ENCODE results near the gene HCFC1R1.

HCFC1R1 gene

DNA sequence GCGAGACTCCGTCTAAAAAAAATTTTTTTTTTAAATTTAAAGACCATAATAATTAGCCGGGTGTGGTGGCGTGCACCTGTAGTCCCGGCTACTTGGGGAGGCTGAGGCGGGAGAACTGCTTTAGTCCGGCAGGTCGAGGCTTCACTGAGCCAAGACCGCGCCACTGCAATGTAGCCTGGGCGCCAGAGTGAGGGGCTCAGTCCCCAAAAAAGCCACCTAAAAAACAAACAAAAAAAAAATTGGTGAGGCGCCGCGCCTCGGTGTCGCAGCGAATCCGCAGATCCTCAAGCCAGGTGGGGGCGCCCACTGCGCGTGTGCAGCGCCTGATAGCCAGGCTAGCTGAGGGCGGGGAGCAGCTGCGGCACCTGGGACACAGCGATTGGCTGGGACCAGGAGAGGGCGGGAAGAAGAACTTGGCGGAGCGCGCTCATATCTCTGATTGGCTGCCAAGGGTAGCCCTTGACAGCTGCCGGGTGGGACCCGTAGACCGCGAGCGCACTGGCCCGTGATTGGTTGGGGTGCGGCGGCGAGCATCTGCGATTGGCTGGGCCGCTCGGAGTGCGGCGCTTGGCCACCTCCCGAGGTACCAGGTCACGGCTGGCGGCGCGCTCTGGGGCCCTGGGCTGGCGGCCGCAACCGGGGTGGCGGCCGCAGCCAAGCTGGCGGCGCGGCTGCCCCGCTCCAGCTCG is 20.0 kb downstream of the HCFC1R1 start:
- Mint-ChIP-seq H3K4me3 (peak overlapping the region; percentile 77 to 78), H3K27me3 (peaks cover 16 to 40% of the 10 kb centered on the region in 2 donors), H3K27ac (peak overlapping the region in 1 of 2 donors; percentile 46), H3K4me1 (ENCODE audit: low read depth in 2 of 2) (peaks cover 14 to 26% of the 10 kb centered on the region in 2 donors), H3K36me3 (ENCODE audit: insufficient read depth) (peaks cover 11% of the 10 kb centered on the region), H3K9me3 (no peaks in the 10 kb centered on the region)
- DNase-seq (peak; percentile 91 to 92 (median 91)), ATAC-seq (replicated peaks) (peak; percentile 97)

DNA sequence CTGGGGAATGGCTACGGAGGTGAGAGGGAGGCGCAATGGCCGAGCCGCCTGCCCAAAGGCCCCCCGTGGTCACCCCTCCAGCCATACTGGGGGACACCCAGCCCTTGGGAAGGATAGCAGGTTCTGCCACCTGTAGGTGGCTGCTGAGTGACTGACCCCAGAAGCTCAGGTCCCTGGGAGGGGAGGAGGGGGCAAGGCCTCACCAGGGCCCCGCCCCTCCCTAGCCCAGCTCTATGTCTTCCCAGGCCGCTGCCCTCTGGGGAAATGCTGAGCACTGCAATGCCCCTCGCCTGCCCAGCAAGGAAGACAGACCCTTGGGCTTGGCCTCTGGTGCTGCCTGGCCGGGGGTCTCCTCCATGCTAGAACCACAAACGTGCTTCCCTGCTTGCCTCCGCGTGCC is 22.4 kb downstream of the HCFC1R1 start:
- no peaks in the 10 kb centered on the region for H3K9me3 Mint-ChIP-seq
- peaks cover 16 to 30% of the 10 kb centered on the region in 2 donors for H3K27me3 Mint-ChIP-seq
- ATAC-seq (replicated peaks) (no peak), DNase-seq (no peak)
- H3K4me1 Mint-ChIP-seq (ENCODE audit: low read depth in 2 of 2): peaks cover 0 to 7% of the 10 kb centered on the region in 2 donors
- H3K4me3 Mint-ChIP-seq: no peak overlapping the region
- H3K36me3 Mint-ChIP-seq (ENCODE audit: insufficient read depth): peaks cover 11% of the 10 kb centered on the region
- H3K27ac Mint-ChIP-seq: no peak overlapping the region

DNA sequence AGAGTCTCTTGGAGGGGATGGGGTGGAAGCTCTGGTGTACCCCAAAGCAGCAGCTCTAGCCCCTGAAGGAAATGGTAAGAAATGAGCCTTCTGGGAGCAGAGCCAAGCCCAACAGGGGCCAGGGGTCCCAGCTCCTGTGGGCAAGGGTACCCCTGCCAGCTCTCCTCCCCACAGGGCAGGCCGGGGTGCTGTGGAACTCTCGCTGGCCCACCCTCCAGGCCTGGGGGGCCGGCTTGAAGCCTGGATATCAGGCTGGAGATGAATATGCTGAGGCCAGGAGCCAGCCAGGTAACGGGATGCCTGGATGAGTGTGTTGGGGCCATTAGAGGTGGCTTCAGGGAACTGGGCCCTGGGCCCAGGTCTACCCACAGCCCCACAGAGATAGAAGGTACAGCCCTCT is 23.2 kb downstream of the HCFC1R1 start:
- H3K4me3 Mint-ChIP-seq: no peak overlapping the region
- H3K4me1 Mint-ChIP-seq (ENCODE audit: low read depth in 2 of 2): peaks cover 0 to 7% of the 10 kb centered on the region in 2 donors
- no peaks in the 10 kb centered on the region for H3K9me3 Mint-ChIP-seq
- no peak overlapping the region for H3K27ac Mint-ChIP-seq
- H3K36me3 Mint-ChIP-seq (ENCODE audit: insufficient read depth): peaks cover 11% of the 10 kb centered on the region
- ATAC-seq (replicated peaks): no peak
- no peak for DNase-seq
- peaks cover 16 to 30% of the 10 kb centered on the region in 2 donors for H3K27me3 Mint-ChIP-seq

DNA sequence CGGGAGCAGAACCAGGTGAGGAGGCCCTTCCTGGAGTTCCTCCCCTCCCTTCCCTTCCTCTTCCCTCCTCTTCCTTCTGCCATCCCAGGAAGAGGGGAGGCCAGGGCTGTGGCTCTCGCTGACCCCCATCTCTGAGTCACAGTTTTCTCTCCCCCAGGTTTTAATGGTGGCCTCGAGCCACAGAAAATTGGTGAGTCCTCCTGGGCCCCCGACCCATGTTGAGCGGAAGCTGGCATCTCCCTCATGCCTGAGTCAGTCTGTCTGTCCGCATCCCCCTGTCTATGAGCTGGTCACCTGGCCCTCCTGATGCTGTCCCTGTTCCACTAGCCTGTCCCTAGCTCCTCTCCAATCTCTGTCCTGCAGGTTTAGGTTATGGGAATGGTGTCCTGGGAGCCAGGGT is 23.8 kb downstream of the HCFC1R1 start:
- H3K36me3 Mint-ChIP-seq (ENCODE audit: insufficient read depth): peaks cover 11% of the 10 kb centered on the region
- DNase-seq (no peak), ATAC-seq (replicated peaks) (no peak)
- no peaks in the 10 kb centered on the region for H3K9me3 Mint-ChIP-seq
- no peak overlapping the region for H3K4me3 Mint-ChIP-seq
- H3K27me3 Mint-ChIP-seq: peaks cover 16 to 30% of the 10 kb centered on the region in 2 donors
- no peak overlapping the region for H3K27ac Mint-ChIP-seq
- peaks cover 0 to 6% of the 10 kb centered on the region in 2 donors for H3K4me1 Mint-ChIP-seq (ENCODE audit: low read depth in 2 of 2)

DNA sequence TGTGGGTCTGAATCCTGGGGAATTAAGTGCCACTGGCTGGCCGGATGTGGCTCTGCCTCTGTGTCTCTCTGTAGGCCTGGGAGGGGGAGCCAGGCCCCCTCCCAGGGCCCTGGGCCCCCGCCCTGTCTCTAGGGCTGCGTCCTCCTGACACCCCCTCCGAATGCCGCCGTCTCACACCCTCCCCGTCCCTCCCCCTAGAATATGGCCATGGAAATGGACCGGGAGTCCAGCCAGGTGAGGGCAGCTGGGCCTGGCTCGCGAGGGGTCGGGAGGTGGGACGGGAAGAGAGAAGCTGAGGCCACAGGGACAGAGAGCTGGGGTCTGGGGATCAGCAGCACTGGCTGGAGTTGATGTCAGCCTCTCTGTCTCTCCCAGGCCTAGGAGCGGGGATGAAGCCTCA is 27.4 kb downstream of the HCFC1R1 start:
- Mint-ChIP-seq H3K9me3 (no peaks in the 10 kb centered on the region), H3K27ac (no peak overlapping the region), H3K27me3 (peaks cover 16 to 30% of the 10 kb centered on the region in 2 donors), H3K4me3 (no peak overlapping the region), H3K36me3 (ENCODE audit: insufficient read depth) (peaks cover under 1% of the 10 kb centered on the region), H3K4me1 (ENCODE audit: low read depth in 2 of 2) (no peaks in the 10 kb centered on the region)
- ATAC-seq (replicated peaks) (no peak), DNase-seq (no peak)

DNA sequence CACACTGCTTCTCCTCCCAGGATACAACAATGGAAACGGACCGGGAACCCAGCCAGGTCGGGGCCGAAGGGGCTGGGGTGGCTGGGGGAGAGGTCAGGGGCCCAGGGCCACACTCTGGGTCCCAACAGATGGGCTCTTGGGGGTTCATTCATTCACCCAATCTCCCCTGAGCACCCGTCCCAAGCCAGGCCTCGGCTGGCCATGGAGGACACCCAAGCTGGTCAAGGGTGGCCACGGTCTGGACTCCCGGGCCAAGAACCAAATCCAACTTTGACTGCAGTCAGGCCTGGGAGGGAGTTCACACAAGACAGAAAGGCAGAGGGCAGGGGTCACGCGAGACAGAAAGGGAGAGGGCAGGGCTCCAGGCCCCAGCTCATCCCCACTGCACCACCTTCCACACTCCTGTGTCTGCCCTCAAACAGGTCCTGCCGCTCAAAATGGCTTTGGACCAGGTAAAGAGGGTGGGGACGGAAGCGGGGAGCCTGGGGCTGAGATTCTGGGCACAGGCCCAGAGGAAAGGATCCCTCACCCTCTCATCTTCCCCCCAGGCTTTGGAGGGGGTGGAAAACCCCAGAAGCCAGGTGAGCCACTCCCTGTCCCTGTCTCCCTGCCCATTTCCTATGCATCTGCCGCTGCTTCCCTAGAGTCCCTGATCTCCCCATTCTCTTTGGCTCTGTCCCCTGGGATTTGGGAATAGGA is 31.2 kb downstream of the HCFC1R1 start:
- H3K9me3 Mint-ChIP-seq: no peaks in the 10 kb centered on the region
- no peaks in the 10 kb centered on the region for H3K36me3 Mint-ChIP-seq (ENCODE audit: insufficient read depth)
- no peak for ATAC-seq (replicated peaks)
- H3K27me3 Mint-ChIP-seq: peaks cover 0 to 29% of the 10 kb centered on the region in 2 donors
- no peaks in the 10 kb centered on the region for H3K4me1 Mint-ChIP-seq (ENCODE audit: low read depth in 2 of 2)
- no peak overlapping the region for H3K4me3 Mint-ChIP-seq
- DNase-seq: no peak
- H3K27ac Mint-ChIP-seq: no peak overlapping the region

DNA sequence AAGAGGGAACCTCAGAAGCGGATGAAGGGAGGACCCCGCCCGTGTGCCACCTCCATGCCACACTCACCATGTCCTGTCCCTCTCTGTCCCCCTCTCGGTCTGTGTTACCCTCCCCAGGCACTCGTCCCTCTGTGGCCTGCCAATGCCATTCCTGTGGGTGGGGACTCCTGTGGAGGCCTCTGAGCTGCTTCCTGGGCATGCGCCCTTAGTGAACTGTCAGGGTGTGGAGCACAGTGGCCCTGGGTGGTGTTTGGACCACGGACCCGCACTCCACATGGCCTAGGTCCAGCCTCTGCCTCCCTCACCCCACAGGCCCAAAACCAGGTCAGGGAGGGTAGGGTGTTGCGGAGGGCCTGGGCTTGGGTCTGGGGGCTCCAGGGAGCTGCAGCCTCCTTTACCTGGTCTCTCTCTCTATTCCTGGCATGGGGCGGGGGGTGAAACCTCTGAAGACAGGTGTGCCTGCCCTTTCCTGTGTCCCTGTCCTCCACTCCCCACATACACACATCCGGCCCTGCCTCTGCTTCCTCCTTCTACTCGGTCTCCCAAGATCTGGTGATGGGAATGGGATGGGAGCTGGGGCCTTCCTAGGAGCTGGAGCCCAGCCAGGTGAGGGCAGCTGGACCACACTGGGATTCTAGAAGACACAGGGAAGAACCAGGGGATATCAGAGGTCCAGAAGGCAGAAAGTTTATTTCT is 32.0 kb downstream of the HCFC1R1 start:
- H3K27me3 Mint-ChIP-seq: peaks cover 1 to 32% of the 10 kb centered on the region in 2 donors
- H3K9me3 Mint-ChIP-seq: no peaks in the 10 kb centered on the region
- no peaks in the 10 kb centered on the region for H3K36me3 Mint-ChIP-seq (ENCODE audit: insufficient read depth)
- no peak overlapping the region for H3K4me3 Mint-ChIP-seq
- H3K27ac Mint-ChIP-seq: no peak overlapping the region
- ATAC-seq (replicated peaks) (no peak), DNase-seq (no peak)
- H3K4me1 Mint-ChIP-seq (ENCODE audit: low read depth in 2 of 2): no peaks in the 10 kb centered on the region

DNA sequence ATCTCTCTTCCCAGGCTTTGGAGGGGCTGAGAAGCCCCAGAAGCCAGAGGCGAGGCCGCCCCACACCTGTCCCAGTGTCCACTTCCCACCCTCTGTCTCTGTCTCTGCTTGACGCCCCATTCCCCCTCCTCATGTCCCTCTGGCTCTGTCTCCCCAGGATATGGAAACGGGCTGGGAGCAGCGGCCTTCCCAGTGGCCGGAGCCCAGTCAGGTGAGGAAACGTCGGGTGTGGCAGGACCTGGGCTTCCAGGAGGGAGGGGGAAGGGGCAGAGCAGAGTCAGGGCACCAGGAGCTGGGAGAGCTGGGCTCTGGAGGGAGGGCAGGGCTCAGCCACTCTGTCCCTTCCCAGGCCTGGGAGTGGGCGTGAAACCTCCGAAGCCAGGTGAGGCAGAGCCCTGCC is 32.9 kb downstream of the HCFC1R1 start:
- H3K27me3 Mint-ChIP-seq: peaks cover 5 to 37% of the 10 kb centered on the region in 2 donors
- no peaks in the 10 kb centered on the region for H3K9me3 Mint-ChIP-seq
- DNase-seq (no peak), ATAC-seq (replicated peaks) (no peak)
- no peaks in the 10 kb centered on the region for H3K4me1 Mint-ChIP-seq (ENCODE audit: low read depth in 2 of 2)
- H3K27ac Mint-ChIP-seq: no peak overlapping the region
- H3K4me3 Mint-ChIP-seq: no peak overlapping the region
- no peaks in the 10 kb centered on the region for H3K36me3 Mint-ChIP-seq (ENCODE audit: insufficient read depth)

DNA sequence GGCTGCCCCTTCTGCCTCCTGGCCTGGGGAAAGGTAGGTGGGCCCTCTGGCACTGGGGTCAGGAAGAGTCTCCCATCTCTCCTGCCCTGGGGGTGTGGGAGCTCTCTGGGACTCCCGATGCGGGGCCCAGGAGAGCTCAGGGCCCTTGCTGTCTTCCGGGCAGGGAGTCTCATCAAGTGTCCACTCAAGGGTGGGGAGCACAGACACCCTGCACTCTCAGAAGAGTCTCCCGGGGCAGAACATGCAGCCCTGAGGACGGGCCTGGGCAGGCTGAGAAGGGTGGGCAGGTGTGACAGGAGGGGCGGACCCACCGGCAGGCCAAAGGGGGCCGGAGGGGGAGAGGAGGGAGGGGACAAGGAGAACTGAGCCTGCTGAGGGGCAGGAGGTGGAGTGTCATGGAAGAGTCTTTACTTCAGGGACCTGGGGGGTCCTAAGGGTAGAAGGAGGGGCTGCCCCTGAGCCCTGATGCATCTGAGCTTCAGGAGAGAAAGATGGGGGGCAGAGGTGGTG is 35.1 kb downstream of the HCFC1R1 start:
- Mint-ChIP-seq H3K9me3 (no peaks in the 10 kb centered on the region), H3K4me1 (ENCODE audit: low read depth in 2 of 2) (peaks cover 3 to 4% of the 10 kb centered on the region in 2 donors), H3K27ac (no peak overlapping the region), H3K4me3 (no peak overlapping the region), H3K36me3 (ENCODE audit: insufficient read depth) (no peaks in the 10 kb centered on the region), H3K27me3 (peaks cover 5 to 37% of the 10 kb centered on the region in 2 donors)
- no peak for ATAC-seq (replicated peaks)
- DNase-seq: no peak

DNA sequence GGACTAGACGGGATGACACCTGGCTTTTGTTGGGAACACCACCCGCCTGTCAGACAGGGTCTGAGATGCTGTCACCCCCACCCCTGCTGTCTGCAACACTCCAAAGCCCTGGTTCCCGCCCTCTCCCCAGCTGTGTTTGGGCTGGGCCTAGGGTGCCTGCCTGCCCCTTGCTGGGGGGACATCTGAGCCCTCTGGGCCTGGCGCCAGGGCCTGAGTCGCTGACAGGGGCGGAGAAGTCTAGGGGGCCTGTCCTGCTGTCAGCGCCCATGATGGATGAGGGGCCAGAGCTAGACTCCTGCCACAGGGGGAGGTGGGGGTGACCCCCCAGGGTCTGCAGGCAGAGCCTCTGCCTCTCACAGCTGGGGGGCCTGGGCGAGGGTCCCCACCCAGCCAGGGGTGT is 35.9 kb downstream of the HCFC1R1 start:
- no peaks in the 10 kb centered on the region for H3K36me3 Mint-ChIP-seq (ENCODE audit: insufficient read depth)
- DNase-seq (no peak), ATAC-seq (replicated peaks) (no peak)
- peaks cover 4% of the 10 kb centered on the region in 2 donors for H3K4me1 Mint-ChIP-seq (ENCODE audit: low read depth in 2 of 2)
- H3K9me3 Mint-ChIP-seq: no peaks in the 10 kb centered on the region
- H3K27ac Mint-ChIP-seq: no peak overlapping the region
- peaks cover 5 to 37% of the 10 kb centered on the region in 2 donors for H3K27me3 Mint-ChIP-seq
- no peak overlapping the region for H3K4me3 Mint-ChIP-seq

DNA sequence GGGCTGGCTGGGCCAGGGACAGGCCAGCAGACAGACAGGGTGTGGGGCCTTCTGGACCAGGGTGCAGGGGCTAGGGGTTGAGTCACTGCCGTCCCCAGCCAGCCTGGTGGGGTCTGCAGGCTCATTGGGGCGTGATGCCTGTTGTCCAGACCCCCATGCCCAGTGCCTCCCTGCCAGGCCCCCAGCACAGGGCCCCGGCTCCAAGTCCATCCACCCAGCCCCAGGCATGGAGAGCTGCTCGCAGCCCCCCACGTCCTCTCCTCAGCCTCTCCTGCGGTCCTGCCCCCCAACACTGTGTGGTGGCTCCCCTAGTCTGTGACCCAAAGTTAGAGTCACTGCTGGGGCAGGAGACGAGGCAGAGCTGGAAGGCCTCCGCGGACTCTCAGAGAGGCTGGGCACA is 36.5 kb downstream of the HCFC1R1 start:
- no peak for ATAC-seq (replicated peaks)
- H3K4me3 Mint-ChIP-seq: no peak overlapping the region

DNA sequence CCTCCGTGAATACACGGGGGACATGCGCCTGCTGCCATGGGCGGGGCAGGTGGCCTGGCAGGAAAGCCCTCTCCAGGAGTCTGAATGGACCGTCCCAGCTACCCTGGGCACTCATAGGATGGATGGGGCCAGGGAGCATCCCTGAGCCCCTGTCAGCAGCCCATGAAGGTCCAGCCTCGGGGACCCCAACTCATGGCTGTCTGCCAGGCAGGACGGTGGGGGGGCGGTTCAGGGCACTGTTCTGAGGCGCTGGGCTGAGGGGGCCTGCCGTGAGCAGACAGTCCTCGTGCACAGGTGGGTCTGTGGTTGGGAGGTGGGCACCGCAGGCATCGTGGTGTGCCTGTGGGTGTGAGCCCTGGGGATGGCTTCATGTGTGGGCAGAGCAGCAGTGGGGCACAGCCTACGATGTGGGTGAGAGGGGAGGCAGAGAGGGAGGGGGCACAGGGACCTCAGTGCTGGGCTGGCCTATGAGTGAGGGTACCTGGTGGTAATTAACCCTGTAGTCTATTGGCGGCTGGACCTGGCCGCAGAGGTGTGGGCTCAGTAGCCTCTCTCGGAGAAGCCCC is 37.0 kb downstream of the HCFC1R1 start:
- Mint-ChIP-seq H3K27ac (peak overlapping the region in 1 of 2 donors; percentile 38), H3K9me3 (no peaks in the 10 kb centered on the region)
- no peak for ATAC-seq (replicated peaks)

More for the DNA sequence above, 36.5 kb downstream of the HCFC1R1 start:
- no peak for DNase-seq
- H3K27me3 Mint-ChIP-seq: peaks cover 5 to 37% of the 10 kb centered on the region in 2 donors
- peaks cover 4% of the 10 kb centered on the region in 2 donors for H3K4me1 Mint-ChIP-seq (ENCODE audit: low read depth in 2 of 2)
- no peaks in the 10 kb centered on the region for H3K36me3 Mint-ChIP-seq (ENCODE audit: insufficient read depth)
- no peaks in the 10 kb centered on the region for H3K9me3 Mint-ChIP-seq
- no peak overlapping the region for H3K27ac Mint-ChIP-seq

DNA sequence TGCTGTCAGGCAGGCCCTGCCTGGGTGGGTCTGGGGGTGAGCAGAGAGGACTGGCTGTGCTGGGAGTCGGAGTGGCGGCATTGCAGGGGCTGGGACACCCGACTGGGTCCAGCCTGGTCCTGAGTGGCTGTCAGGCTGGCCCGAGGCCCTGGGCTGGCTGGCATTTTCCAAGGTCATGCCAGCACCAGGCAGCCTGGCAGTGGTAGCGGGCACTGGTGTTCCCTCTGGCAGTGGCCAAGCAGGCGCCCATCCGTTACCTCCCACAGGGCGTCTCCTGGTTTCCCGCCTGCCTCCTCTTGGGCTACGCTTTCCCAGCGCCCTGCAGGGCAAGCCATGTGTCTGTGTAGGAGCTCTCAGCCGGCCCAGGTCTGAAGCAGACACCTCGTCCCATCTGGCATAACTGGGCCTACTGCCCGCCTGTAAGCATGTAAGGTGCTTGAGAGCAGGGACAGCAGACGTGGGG is 37.8 kb downstream of the HCFC1R1 start:
- H3K9me3 Mint-ChIP-seq: no peaks in the 10 kb centered on the region
- H3K36me3 Mint-ChIP-seq (ENCODE audit: insufficient read depth): peaks cover 4% of the 10 kb centered on the region
- peaks cover 10 to 11% of the 10 kb centered on the region in 2 donors for H3K4me1 Mint-ChIP-seq (ENCODE audit: low read depth in 2 of 2)
- no peak for DNase-seq
- ATAC-seq (replicated peaks): no peak
- H3K4me3 Mint-ChIP-seq: no peak overlapping the region
- H3K27me3 Mint-ChIP-seq: peaks cover 5 to 37% of the 10 kb centered on the region in 2 donors
- no peak overlapping the region for H3K27ac Mint-ChIP-seq

More for the DNA sequence above, 37.0 kb downstream of the HCFC1R1 start:
- Mint-ChIP-seq H3K27me3 (peaks cover 5 to 37% of the 10 kb centered on the region in 2 donors), H3K4me1 (ENCODE audit: low read depth in 2 of 2) (peaks cover 5 to 6% of the 10 kb centered on the region in 2 donors), H3K4me3 (no peak overlapping the region), H3K36me3 (ENCODE audit: insufficient read depth) (no peaks in the 10 kb centered on the region)
- no peak for DNase-seq
